Non-pigmented ciliary epithelial cell (primary cell): Measurements from ENCODE around the gene PACRG.

Experiments
- DNase-seq: peaks from one replicate; pipeline ENCODE4 v3.0.0-alpha.2; 2010; ENCODE audit warnings: low read depth

Gene PACRG

DNA sequence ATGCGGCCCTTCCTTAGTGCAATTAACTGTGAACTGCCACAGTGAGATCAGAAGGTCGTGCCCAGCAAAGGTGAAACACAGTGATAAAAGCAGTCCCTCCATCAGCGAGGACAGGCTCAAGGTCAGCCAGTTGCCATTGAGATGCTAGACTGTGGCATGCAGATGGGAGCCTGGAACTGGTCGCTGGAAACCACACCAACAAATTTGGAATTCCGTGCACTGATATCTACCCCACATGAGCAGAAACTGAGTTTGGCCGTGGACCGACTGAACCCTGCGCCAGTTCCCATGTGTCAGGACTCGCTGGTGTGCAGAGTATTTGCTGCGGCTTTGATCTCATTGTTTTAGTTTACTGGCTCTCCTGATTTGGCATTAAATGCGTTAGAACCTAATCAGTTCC, 561.1 kb downstream of the PACRG start:
- no peak for DNase-seq

DNA sequence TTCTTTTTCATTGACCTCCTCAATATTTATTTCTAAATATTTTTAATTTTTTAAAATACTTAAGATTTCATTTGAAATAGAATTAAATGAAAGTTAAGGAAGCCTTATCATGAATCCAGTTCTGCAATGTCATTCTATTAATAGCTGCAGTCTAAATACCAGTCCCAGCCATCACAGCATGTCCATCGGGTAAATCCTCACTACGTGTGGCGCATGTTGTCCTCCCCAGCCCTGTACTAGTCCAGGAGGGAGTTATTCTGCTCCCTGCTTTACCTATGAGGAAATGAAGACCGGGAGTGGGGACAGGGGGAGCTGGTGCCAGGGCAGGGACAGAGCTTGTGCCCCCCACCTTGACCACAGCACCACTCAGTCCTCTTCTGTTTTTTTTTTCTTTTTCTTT, 561.7 kb downstream of the PACRG start:
- no peak for DNase-seq

DNA sequence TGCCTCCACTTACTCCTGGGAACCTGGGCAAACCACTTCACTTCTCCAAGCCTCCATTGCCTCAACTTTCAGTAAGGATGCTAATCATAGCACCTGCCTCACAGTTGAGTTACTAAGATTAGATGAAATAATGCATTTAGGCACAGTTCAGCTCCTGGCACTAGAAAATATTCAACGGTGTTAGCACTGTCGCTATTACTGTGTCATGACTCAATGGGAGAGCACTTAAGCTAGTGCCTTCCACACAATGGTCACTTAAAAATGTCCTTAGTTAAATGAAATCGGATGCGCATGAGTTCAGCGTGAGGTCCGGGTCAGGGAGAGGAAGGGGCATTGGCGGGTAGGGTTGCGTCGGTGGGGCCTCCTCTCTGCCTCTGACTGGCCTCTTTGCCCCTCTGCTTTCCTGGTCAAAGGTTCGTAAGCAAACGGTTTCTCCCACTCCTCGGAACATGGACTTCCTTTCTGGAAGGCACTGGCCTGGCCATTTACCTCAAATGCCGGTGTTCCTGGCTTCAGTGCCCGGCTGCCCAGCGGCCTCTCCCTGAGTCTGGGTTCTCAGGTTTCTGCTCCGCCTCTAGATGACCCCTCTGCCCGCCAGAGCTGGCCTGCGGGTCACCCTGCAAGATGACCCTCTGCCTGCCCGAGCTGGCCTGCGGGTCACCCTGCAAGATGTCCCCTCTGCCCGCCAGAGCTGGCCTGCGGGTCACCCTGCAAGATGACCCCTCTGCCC, 562.9 kb downstream of the PACRG start:
- no peak for DNase-seq

DNA sequence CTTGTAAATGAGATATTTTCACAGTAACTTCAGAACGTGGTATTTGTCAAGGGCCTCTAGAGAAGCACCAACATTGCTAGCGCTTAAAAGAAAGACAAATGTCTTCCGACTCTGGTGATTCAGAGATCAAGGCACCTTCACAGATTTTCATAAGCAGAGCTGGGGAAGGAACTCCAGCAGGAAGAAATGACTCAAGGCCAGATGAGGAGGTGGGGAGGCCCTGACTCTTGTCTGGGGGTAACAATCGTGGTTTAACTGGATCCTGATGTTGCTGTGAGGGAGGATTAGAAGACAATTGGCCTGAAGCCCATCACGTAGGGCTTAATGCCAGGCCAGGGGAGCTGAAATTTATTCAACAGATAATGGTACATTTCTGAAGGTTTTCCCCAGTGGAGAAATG, 563.8 kb downstream of the PACRG start:
- no peak for DNase-seq

DNA sequence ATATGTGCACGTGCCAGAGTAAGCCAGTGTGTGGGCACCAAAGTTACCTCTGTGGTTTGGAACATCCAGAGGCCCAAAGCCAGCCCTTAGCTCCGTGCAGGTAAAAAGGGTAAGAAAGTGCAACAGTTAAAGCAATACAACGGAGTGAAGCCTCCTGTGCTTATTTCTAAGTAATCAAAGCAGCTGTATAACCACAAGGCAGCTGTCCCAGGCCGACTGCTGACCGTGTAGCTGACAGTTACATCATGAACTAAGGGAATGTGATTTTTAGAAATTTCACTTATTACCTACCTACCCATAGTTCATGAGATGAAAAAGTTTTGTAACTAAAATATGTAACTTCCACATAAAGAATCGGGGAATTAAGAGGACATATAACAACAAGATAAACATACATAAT, 565.5 kb downstream of the PACRG start:
- no peak for DNase-seq

DNA sequence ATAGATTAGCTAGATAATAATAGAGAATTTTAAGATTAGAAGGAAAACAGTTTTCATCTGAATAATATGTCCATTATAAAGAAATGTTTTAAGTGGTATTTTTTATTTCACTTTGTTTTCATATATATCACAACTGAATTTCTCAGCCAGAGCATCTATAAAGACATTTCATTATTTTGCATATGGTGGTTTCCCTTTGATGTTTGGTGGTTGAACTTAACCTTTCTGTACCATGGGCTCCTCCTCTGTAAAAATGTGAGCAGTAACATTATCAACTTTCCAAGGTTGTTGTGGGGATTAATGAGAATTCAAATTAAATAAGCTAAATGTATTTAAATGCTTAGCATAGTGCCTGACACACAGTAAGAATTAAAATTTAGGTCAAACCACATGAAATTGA, 567.0 kb downstream of the PACRG start:
- no peak for DNase-seq

DNA sequence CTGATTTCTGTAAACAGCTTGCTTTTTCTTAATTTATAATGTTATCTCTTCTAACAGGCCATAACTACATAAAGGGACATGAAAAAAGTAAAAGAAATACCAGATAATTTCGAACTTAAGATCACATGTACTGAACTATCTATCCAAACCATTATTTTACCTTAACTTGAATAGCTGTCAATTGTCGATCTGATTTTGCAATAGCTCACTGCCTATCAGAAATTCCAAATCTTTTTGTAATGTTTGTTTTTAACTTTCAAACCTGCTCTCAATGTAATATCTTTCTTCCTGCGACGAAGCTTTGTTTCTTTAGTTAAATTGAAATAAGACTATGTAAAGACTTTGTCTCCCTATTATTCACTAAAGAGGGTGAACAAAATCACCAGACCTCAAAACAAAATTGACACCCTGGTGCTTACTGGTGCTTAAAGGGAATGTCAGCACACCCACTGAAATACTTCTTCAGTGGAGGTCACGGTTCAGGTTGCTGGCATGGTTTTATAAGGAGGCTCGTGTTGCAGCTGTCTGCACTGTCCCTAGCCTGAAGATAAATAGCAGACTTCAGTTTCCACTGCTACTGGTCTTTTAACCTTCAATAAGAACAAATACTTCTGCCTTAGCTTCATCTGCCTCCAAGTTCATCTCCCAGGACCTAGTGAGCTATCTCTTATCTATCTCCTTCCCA, 569.2 kb downstream of the PACRG start:
- DNase-seq, result no peak

DNA sequence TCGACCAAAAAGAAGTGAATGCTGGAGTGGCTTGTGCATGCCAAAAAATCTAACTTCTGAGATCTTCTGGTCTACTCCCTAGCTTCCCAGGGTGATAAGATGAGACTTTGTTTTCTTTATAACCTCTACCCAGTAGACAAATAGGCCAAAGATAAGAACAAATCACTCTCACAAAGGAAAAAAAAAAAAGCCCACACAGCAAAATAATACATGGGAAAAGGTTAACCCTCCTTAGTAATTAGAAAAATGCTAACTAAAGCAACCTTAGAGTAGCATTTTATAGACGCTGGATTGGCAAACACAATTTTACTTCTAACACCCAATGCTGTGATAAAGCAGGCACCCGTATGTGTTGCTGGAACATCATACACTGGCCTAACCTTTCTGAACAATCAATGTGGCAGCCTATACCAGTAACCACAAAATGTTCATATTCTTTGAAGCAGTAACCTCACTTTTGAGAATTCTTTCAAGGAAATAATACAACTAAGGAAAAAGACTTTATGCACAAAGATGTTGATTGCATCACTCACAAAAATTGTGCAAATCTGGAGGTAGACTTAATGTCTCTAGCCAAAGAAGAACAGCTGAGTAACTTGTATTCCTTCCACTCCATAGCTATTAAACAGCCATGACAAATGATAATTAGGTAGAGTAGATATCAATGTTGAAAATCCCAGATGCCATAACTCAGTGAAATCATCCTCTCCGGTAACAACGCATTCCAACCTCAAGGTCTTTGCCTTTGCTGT, 570.5 kb downstream of the PACRG start:
- no peak for DNase-seq

DNA sequence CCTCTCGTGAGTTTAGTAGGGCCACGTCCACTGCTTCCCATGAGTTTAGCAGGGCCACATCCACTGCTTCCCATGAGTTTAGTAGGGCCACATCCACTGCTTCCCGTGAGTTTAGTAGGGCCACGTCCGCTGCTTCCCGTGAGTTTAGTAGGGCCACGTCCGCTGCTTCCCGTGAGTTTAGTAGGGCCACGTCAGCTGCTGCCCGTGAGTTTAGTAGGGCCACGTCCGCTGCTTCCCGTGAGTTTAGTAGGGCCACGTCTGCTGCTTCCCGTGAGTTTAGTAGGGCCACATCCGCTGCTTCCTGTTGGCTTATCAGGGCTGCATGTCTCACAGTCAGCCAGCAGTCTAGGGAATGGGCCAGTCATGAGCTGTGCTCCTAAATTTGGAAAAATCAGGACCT, 573.1 kb downstream of the PACRG start:
- DNase-seq, result no peak

DNA sequence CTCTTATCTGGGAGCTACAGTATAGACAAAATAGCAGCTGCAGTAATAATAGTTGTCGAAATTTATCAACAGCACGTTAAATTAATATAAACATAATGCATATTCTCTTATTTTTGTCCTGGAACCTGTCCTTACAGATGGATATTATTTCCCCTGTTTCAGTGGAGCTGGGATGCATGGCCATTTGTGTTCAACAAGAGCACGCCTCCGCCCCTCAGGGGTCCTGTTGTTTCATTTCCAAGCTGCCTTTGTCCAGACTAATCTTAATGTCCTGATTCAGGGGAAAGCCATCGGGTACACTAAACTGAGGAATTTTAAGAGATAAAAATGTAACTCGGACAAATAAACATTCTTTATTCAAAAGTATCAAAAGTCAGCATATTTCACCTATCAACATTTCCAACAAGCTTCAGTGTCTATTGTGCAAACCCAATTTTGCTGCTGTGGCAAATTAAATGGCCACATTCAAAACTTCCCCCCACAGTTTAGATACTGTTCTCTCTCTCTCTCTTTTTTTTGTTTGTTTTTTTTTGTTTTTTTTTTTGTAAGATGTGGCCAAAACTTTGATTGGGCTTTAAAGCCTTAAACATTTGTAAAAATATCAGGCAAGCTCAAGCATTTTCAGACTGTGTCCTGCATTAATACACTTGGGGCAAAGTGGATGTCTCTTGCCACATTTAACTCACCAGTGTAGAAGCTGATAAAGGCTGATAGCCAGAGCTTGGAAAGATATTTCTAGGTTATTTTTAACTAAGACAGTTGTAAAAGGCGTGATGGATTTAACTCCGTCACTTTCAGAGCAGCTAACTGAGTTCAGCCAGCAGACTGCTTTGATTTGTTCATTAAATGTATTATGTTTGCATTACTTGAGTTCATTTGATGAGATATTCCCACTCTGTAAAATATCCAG, 574.2 kb downstream of the PACRG start:
- DNase-seq, result no peak

DNA sequence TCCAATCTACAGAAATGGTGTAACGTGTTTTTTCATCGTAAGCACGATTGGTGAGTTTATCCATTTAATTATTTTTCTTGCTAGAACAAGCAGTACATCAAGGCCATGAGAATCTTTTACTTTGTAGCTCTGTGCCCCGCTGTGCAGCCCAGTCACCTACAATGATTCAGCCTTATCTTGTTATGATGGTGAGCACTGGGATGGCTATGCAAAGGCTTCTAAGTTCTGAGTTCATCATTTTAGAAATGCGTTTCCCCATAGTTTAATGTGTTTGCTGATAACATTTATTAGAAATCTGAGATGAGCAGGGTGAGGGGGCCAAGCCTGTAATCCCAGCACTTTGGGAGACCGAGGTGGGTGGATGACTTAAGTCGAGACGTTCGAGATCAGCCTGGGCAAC, 575.0 kb downstream of the PACRG start:
- DNase-seq, result no peak

DNA sequence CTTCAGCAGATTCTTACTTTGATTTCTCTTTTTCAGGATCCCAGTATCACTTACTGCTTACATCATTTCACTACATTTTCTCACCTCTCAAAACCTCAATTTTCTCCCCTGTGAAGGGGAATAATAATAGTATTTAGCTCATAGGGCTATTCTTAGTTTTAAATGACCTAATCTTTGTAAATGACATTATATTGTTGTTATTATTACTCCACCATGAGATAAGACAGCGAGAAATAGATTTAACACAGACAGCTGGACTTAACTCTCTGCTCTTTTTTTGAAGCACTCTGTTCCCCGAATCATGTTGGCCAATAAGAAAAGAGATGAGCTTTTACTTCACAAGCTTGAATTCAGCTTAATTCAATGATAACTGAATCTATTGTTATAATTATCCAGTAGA, 578.2 kb downstream of the PACRG start:
- DNase-seq, result no peak

DNA sequence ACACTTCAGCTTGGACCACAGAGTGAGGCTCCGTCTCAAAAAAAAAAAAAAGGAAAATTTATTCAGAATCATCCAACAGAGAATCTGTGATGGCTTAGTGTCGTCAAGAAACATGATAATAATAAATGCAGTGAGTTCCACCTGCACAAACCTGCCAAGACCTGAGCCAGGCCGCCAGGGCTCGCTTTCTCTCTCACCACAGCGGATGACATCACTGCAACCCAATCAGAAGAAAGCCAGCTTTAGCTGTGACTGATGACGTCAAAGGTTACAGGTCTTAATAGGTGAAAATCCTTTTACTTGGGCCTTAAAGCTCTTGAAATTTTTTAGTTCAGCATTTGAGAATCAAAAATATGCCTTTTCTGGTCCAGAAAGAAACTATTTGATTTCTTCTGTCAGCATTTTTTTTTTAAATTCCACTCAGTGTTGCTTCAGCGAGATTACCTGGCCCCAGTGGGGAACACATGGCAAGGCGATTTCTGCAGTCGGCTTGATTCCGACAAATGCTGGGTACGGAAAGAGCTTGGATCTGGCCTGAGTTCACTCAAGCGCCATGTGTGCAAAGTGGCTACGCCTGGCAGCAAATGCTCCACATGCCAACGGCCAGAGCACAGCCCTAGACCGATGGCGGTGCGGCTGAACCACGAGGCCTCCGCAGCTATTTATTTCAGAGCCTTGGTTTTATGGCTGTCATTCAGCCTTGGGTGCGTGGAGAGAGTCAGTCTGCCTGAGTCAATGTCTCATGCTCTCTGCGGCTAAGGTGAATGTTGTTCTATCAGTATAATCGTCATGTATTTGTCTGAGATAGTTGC, 581.1 kb downstream of the PACRG start:
- DNase-seq, result no peak

DNA sequence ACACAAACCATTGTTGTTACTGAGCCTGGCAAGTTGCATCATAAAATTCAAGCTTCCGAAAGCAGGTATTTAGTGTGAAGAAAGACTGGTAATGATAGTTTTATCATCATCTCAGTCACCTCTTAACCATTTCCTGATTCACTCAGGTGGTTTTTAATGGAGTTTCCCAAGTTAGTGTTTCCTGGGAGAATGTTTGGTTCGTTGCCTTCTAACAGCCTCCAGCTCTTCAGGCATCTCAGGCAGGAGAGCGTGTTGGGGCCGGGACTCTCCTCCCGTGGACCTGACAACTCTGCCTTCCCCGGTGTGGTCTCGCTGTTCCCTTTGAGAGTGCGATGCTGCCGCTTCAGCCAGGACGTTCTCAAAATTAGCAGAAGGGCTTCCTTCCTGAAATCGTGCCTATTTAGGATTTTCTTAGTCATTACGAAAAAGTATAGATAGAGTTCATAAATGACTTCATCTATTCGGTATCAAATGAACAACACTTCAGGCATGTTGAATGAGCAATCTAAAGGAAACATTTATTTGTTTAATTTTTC, 581.8 kb downstream of the PACRG start:
- DNase-seq, result no peak

DNA sequence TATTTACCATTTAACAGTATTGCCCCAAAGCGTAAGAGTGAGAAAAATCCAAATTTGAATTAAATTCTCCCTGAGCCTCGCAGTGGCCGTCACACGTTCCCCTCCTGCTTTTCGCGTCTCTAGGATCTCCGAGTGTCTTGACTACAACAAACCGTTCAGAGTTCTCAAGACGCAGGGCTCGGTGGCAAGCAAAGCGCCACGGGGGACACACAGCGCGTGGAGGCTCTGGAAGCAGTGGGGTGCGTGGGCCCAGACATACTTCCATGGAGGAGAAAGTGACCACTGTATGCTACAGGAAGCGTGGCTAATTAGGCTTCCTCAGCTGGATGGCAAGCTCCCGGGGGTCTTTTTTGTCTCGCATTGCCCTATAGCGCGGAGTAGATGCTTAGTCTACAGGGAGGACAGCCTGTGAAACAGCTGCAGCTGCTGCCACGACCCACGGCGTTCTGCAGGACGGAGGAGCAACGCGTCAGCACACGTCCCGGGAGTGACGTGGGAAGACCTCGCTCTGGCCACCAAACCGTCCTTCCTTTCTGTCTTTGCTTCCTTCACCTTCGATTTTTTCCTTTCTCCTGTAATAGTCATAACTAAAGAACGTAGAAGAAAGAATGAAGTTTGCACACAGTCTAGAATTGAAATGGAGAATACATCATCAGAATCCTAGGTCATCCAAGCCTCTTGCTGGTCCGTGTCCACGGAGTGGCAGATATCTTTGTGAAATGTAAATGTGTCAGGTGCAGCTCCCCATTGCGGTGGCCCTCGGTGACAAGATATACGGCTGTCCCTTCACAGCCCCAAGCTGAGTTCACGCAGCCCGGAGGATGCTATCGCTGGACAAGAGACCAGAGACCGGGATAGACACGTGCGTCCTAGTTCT, 582.6 kb downstream of the PACRG start:
- DNase-seq, result no peak

DNA sequence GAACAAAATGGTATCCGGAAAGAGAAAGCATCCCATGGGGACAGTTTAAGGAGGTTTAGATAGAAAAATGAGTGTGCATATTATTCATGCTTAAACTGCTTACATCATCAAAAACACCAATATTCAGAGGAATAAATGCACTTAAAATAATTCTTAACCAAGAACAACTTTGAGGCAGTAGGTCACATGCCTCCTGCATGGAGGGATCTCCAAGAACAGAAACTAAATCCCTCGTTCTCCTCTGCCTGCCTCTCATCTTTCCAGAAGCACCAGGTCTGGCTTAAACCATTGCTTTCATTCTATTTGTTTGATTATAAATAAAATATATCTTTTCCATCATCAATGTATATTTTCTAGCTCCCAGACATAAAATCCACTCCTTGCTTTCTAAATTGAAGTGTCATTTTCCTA, 583.2 kb downstream of the PACRG start:
- no peak for DNase-seq

DNA sequence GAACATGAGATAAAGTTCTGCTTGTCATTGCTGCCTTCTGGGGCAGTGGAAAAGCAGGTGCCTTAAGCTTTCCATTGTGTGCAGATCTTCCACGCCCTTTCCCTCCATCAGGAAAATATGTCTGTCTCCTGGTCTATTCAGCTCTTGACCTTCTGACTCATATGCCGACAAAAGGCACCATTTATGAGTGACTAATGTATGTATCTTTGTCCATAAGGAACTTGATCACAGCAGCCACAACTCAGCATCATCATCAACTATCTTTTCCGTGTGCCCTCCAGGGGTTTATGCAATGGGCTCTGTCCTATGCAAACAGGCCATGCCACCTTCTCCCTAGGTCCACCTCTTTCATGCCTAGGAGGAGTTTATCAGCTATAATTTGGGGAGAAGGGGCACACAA, 584.1 kb downstream of the PACRG start:
- no peak for DNase-seq

DNA sequence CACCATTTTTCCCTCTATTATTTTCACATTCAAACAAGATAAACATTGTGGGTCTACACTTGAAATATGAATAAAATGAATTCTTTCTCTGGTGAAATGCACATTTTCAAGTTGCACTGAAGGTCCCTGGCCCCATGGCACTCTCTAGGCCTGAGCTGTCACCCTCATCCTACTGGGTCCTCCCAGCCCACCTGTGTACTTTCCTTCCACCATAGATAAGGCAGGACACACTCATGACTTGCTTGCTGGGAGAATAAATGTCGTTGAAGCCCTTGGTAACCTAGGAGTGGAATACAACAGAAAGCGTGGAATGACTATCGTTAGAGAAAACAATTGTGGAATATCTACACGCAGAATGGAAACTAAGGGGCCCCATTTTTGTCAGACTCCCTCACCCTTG, 585.8 kb downstream of the PACRG start:
- DNase-seq, result no peak

DNA sequence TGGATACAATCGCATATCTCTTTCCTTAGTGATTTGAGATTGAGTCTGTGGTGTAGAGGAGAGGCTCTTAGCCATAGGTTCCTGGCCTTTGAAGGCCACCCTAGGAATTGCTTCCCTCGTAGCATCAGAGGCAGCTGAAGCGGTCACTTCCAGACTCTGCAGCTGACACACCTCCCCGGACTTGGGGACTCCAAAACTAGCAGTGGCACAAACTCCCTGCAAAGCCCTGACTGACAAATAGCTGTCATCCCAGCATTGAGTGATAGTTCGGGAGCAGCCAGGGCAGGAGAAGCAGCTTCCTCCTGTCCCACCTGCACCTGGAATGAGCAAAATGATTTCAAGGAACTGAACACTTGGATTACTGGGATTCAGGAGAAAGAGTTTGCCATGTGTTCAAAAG, 586.2 kb downstream of the PACRG start:
- no peak for DNase-seq
